PFSK-1 (cell line): Measurements from ENCODE around the gene SLC24A4.

ENCODE experiments used
- FOXP2 ChIP-seq: optimal IDR thresholded peaks from 2 replicates; pipeline ENCODE3; 2011; ENCODE audit warnings: borderline replicate concordance, control low read depth, inconsistent platforms; ENCODE audit not compliant: insufficient read depth; ENCODE audit errors: extremely low read length, extremely low read depth
- POLR2AphosphoS5 ChIP-seq: IDR thresholded peaks from 2 replicates; pipeline ENCODE4 v1.6.1; 2012; ENCODE audit warnings: low read depth, mild to moderate bottlenecking, control low read depth, low read length, moderate library complexity
- REST ChIP-seq, 2 experiments: IDR thresholded peaks; 2 replicates each; pipeline versions ENCODE4 v1.6.1 to v1.8.0; 2011 to 2012; ENCODE audit warnings: low read depth in 2 of 2, low read length in 2 of 2, control low read depth in 1 of 2, inconsistent platforms in 1 of 2, mild to moderate bottlenecking in 1 of 2, moderate library complexity in 1 of 2; ENCODE audit not compliant: insufficient read depth in 1 of 2
- SIN3A ChIP-seq: IDR thresholded peaks from 2 replicates; pipeline ENCODE4 v1.6.1; 2012; ENCODE audit warnings: mild to moderate bottlenecking, low read length, moderate library complexity, borderline replicate concordance; ENCODE audit not compliant: insufficient read depth
- TAF1 ChIP-seq: IDR thresholded peaks from 2 replicates; pipeline ENCODE4 v1.6.1; 2012; ENCODE audit warnings: low read length, control low read depth, borderline replicate concordance; ENCODE audit not compliant: insufficient read depth

SLC24A4 gene

GRCh38 chr14:92341791-92342190, 18.8 kb downstream of the SLC24A4 start:
- TF ChIP-seq REST (IDR thresholded peaks at IDR 0.05; ENCODE audit: insufficient read depth in 1 of 2, low read depth in 2 of 2, low read length in 2 of 2) (no peak), TAF1 (no peak), FOXP2 (no peak), SIN3A (no peak), POLR2AphosphoS5 (no peak)

- TF ChIP-seq TAF1: no peak
- no peak for TF ChIP-seq REST (IDR thresholded peaks at IDR 0.05; ENCODE audit: insufficient read depth in 1 of 2, low read depth in 2 of 2, low read length in 2 of 2)
- TF ChIP-seq POLR2AphosphoS5: no peak
- TF ChIP-seq FOXP2: no peak
- no peak for TF ChIP-seq SIN3A
These were observed 25.2 kb downstream of the SLC24A4 start for GRCh38 chr14:92348154-92348553.

GRCh38 chr14:92351750-92352149, 28.8 kb downstream of the SLC24A4 start:
- TF ChIP-seq REST (IDR thresholded peaks at IDR 0.05; ENCODE audit: insufficient read depth in 1 of 2, low read depth in 2 of 2, low read length in 2 of 2): no peak
- TF ChIP-seq SIN3A: no peak
- no peak for TF ChIP-seq TAF1
- TF ChIP-seq FOXP2: no peak
- no peak for TF ChIP-seq POLR2AphosphoS5

GRCh38 chr14:92352158-92352985, 29.4 kb downstream of the SLC24A4 start:
- no peak for TF ChIP-seq POLR2AphosphoS5
- TF ChIP-seq FOXP2: no peak
- TF ChIP-seq REST (IDR thresholded peaks at IDR 0.05; ENCODE audit: insufficient read depth in 1 of 2, low read depth in 2 of 2, low read length in 2 of 2): no peak
- no peak for TF ChIP-seq TAF1
- no peak for TF ChIP-seq SIN3A
